Stimulated activated CD4-positive, alpha-beta T cell treated with anti-CD3 and anti-CD28 coated beads, Interleukin-1b, Interleukin-23, amount 100 ng/mL, for 48 hours (primary cell): Measurements from ENCODE around the gene MYLK2.

Experiments
- DNase-seq: peaks from one replicate; pipeline ENCODE4 v3.0.0-alpha.2; 2020

The MYLK2 gene

DNA sequence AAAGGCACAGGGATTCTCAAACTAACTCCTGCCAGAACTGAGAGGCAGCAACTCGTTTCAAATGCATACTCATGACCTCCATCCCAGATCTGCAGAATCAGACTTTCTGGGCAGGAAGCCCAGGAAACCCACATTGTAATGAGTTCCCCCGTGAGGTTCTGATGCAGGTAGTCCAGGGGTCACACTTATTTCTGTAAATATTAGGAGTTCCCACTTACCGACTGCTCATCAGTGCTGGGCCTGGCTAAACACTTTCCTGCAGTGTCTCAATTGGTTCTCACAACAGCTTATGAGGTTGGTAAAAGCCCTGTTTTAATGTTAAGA lies 39.6 kb downstream of the MYLK2 start:
- no peak for DNase-seq

DNA sequence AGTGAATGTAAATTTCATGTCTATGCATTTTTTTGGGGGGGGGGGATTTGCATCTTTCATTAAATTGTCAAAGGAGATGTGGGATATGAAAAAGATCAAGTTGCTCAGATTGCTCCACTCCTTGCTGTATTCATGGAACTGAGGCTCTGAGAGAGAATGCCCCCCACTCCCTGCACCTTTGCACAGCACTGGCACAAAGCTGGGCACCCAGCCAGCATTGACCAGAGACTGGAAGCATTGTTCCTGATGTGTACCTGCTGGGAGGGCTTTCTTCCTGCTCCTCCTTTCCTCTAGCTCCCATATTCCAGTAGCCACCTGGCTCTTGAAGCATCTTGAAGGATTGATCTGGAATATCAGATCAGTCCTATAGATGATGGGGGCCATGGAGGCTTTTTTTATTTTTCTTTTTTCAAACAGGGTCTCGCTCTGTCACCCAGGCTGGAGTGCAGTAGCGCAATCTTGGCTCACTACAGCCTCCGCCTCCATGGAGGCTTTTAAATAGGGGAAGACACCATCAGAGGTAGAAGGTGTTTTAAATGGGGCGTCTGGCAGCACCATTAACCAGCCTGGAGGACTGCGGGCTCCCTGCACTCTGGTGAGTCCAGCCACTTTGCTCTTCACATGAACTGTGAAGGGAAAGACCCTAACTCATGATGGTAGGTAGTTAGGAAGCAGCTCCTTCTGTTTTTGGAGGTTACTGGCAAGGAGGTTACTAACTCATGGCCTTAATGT lies 40.3 kb downstream of the MYLK2 start:
- no peak for DNase-seq

DNA sequence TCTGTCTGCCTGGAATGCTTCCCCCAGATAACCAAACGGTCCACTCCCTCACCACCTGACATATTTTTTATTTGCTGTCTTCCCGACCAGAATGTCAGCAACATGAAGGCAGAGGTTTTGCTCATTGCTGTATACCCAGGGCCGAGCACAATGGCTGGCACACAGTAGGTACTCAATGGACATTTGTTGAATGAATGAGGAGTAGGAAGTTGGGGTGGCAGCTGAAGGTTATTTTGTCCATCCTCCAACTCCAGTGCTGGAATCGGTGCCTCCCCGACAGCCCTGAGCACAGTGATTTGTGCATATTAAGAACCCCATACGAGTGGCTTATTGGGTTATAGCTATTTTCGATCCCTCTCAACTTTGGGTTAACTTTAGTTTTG lies 40.8 kb downstream of the MYLK2 start:
- DNase-seq, result no peak

DNA sequence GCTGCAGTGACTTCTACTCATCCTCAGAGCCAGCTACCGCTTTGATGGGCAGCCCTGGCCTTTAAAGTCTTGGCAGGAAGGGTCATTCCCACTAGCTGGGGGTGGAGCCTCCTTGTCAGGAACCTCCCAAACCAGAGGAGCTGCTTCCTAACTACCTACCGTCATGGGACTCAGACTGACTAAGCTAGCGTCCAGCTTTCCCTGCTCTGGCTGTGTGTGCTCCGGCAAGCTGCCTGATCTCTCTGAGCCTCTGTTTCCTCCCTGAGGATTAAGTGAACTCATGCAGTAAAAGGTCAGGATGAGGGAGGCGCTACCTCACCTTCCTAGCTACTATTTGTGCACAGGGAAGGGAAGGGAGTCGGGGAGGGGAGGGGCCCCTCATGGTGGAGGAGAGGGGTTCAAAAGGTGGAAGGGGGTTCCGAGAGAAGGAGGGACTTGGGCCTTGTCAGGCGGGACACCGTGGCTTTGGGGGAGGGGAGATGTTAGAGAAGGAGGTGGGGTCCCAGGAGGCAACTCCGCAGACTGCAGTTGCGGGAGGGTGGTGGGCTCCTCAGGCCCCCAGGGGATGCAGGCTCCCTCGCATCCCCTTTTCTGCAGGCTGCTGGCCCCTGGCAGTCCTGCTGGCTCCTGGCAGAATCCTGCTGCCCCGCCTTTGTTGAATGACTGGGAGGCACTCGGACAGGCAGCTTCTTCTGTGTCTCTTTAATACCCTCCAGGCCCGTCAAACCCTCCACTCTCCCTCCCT lies 41.4 kb downstream of the MYLK2 start:
- no peak for DNase-seq

DNA sequence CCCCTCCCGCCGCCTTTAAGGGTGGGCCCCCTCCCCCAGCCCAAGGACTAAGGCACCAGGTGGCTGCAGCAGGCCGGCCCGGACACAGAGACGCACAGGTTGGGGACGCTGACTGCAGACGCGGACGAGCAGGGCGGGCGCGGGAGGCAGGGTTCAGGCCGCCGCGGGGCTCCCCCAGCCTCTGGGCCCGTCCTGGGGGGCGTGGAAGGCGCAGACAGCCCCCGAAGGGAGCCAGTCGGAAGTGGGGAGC lies 41.9 kb downstream of the MYLK2 start:
- no peak for DNase-seq

DNA sequence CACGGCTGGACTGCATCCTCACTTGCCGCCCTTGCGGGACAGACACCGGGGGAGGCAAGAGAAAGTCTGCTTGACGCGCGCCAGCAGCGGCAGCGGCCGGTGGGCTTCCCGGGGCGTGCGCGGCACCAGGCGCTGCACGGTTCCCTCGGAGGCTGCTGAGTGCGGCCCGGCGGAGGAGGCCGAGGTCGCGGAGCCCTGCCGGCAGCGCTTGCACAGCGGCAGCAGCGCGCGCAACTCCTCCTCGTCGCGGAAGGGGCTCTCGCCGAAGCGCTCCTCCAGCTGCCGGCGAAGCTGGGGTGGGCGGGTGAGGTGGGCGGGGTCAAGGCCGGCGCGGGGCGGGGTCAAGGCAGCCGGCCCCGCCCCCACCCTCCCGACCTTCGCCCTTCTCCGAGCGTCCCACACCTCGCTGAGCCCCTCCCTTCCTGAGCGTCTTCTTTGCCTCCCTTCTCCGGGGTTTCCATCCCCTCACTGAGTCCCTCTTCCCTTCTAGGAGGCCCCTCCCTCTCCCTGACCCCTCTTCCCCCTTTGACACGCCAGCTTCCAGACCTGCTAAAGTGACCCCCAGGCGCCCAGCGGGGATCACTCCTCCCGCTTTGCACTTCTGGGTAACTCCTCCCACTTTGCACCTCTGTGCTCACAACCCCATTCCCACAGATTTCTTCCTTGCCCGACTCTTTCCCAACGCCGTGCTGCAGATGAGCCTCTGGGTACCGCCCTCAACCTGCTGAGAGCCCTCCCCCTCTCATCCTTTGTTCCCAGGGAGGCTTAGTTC lies 42.4 kb downstream of the MYLK2 start:
- peak; percentile 67 for DNase-seq

DNA sequence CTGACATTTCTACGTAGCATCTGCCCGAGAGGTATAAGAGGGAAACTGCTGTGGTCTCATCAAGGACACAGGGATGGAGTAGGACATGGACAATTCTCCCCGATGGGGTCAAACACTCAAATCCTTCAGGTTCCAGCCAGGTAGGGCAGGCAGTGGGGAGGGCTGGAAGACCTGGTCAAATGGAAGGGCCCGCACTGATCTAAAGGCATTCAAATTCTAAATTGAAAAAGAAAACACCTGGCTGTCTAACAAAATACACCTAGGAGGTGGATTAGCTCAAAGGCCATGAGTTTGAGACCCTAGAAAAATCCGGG lies 43.0 kb downstream of the MYLK2 start:
- DNase-seq, result no peak

DNA sequence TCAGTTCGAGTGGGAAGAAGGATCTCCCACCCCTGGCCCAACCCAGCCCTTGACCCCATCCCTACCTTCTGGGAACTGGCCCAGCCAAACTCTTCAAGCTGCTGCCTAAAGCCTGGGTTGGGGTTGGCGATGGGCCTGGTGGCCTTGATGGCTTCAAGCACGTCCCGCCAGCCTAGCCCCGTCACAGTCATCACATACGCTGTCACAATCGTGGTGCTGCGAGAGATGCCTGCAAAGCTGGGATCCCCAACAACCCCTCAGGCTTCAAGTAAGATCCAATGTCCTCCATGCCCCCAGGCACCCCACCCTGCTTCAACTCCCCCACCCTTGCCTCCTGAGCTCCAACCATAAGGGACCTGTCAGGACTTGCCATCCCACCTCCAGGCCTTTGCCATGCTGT lies 43.4 kb downstream of the MYLK2 start:
- no peak for DNase-seq

DNA sequence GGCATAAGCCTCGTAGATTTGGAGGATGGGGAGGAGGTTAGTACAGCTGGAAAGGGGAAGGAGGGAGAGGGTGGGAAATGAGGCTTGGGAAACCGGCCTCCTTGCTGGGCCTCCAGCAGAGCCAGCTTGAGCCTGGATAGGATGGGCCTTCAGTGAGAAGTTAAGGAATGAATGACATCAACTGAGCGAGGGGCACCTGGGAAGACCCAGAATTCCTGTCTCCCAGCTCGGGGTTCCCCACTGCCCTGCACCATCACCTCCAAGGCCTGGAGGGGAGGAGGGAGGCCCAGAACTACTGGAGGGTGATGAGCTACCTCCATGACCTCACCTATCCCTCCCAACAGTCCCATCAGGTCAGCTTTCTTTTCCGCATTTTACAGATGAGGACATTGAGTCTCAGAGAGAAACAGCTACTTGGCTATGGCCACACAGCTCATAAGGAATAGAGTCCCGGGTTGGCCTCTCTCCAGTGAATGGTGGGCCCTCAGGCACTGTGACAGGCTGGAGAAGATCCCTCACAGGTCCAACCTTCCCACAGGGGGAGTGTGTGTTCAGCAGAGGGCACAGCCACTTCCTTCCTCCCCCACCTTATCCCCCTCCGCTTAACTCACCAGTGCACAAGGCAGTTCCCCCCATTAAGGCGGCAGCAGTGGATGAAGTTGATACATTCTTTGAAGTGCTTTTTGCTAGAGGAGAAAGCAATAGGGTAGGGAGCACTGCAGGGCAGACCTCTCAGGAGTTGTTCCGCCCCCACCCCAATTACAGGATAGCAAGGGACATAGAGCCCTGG lies 44.3 kb downstream of the MYLK2 start:
- DNase-seq, result no peak

DNA sequence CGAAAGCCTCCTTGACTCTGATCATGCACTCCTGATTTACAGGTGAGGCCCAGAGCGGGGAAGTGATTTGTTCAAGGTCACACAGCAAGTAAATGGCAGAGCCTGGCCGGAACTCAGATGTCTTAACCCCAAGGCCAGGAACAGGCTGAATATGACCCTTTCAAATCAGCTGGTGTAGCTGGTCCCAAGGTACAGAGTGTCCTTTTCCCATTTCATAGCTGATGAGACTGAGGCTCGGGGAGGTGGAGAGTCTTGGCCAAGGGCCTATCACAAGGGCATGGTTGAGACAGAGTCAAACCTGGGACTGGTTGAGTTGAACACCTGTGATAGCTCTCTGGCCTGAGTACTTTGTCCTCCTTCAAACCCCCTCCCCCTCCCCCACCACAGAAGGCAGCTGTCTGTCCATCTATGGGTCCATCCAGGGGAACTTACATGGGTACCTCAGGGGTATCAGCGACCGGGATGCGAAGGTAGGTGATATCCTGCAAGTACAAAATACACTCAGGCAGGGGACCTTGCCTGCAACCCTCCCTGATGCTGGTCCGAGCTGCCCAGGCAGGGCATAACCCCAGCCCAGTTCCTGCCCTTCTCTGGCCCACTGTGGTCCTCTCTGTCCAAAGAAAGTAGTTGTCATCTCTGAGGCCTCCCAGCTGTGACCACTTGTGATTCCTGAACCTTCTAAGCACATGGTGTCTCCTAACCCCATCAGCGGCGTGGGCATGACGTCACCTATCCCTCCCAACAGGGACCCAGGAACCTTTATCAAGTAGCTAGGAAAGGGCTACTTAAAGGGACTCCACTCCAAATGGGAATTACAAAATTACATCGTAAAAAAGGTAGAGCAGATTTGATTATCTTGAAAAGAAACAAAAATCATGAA lies 45.6 kb downstream of the MYLK2 start:
- DNase-seq, result no peak

DNA sequence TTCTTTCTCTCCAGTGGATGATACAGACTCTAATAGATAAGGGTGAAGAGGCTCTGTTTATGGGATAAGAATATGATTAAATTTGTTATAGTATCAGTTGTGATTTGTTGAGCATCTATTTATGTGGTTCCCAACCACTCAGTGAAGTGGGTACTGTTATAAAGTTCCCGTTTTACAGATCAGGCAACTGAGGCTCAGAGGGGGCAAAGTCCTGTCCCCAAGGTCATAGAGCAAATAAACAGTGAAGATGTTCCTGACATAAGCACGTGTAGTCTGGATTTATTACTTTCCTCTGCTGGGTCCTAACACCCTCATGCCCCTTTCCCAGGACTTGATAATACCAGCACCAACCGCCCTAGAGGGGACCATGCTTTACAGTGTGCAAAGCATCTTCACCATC lies 47.1 kb downstream of the MYLK2 start:
- no peak for DNase-seq

DNA sequence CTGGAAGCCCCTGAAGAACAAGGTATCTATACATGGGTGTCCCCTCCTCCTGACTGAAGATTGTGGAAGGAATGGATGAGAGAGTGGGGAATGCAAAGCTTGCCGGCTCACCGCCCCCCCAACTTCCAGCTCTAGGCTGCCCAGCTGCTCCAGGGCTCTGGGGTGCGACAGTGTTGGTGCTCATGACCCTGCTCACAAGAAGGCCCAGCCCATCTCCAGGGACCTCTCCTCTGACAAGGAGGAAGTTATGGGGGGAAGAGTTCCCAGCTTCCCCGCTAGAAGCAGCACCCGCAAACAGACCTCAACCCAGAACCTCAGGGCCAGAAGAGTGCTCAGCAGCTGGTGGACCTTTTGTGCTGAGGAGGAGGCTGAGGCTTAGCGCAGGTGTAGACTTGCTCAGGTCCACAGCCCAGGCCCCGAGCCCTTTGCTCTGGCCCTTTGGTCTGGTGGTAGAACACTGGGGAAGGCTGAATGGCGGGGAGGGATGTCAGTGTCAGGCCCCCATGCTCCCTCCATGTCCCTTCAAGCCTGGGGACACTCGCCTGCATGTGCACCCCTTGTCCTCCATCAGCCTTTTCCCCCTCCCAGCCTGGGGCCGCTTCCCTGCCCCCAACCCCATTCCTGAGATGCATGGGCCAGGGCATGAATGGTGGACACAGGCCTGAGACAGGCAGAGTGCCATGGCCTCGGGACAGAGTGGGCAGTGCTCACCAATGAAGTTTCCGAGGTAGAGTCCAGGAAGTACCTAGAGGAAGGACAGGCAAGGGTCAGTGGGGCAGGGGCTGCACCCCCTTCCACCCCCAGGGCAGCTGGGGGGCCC lies 49.9 kb downstream of the MYLK2 start:
- no peak for DNase-seq

DNA sequence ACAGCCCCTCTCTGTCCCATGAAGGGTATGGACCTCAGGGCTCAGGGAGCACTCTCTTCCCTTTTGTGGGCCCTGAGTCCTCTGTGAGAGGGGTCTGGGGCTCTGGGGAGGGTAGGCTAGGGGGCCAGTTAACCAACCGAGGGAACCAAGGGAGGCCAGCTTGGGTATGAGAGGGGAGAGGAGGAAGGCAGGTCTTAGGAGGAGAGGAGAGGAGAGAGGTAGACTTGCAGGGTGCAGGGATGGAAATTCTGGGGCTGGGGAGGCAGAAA lies 50.5 kb downstream of the MYLK2 start:
- no peak for DNase-seq

DNA sequence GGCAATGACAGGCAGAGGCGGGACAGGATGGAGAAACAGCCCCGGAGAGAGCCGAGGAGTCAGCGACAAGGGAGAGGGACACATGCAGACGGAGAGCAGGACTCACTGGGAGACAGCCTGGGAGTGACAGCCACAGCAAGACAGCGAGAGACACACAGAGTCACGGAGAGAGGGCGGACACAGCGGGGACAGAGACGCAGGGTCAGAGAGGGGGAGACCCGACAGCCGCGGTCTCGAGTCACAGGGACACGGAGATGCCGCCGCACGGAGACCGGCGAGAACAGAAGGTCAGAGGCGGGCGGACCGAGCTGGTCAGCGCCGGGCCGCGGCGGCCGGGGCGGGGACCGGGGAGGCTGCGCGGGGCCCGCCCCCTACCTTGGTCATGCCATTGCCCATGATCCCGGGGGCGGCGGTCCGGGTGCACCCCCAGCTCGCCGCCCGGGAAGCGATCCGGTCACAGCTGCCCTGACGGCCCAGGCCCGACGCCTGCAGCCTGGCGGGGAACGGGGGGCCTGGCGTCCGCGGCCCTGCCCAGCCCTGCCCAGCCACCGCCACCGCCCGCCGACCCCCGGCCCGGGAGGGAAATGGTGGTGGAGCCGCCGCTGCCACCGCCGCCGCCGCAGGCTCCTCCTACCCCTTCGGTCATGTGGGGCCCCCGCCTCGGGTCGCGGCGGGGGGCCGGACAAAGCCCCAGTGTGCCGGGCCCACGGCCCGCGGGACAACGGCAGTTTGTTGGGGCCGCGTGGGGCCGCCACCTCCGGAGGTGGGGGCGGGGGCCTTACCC lies 51.0 kb downstream of the MYLK2 start, which contains the start of the genes DUSP15 and TTLL9:
Gene DUSP15, minus strand, starts transcription at position 586 of the 784 bp plus-strand sequence. Its CDS starts 190 bp downstream, at position 396.
Gene TTLL9, plus strand, starts transcription at position 693 of the 784 bp plus-strand sequence. CDS start 493 bp downstream, outside the sequence.
- DNase-seq, result no peak

DNA sequence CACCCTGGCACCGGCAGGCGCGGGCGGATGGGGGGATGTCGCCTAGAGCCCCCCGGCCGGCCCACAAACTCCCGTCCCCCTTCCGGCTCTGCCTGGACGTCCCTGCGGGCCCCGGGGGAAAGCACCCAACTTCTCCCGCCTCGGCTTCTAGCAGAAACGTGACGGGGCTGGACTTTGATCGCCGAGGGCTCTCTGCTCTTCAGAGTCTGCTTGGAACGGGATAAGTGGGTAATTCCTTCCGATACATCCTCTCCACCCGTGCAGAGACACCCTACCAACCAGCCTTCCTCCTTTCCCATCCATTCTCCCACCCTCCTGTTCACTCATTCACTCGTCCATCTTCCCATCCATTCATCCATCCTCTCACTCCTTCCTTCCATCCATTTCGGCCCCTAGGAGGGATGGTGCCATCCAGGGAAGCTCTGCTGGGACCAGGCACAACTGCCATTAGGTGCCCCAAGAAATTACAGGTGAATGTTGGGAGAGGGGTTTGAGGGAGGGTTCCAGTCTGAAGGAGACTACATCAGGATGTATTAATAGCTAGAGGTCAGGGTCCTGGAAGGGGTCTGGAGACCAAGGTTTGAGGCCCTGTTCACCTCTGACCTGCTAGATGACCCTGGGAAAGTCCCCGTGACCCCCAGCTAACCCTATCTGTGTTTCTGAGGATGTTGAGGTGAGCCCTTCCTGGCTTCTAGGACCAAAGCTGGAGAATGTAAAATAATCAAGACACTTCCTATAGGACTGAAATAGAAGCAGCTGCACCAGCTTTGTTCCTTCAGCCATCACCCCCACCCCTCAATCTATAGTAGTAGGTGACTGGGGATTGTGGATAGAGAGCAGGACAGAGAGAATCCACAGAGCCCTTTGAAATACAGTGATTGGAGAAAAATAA lies 51.8 kb downstream of the MYLK2 start:
- DNase-seq, result no peak

DNA sequence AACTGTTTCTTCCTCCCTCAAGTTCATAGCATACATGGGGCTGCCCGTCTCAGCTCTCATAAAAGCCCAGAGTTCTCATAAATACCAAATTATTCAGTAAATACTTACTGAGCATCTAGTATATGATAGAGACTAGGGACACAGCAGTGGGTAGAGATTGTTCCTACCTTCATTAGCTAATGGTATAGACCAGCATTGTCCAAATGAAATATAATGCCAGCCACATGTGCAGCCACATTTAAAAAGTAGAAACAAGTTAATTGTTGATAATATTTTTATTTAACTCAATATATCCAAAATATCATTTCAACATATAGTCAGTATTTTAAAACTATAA lies 52.4 kb downstream of the MYLK2 start:
- no peak for DNase-seq

DNA sequence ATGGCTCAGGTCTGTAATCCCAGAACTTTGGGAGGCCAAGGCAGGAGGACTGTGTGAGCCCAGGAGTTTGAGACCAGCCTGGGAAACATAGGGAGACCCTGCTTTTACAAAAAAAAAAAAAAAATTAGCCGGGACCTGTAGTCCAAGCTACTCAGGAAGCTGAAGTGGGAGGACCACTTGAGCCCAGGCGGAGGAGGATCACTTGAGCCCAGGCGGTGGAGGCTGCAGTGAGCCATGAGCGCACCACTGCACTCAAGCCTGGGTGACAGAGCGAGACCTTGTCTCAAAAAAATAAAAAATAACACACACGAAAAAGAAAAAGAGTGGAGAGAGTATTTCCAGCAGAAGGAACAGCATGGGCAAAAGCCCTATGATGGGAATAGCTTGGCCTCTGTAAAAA lies 53.2 kb downstream of the MYLK2 start:
- no peak for DNase-seq

DNA sequence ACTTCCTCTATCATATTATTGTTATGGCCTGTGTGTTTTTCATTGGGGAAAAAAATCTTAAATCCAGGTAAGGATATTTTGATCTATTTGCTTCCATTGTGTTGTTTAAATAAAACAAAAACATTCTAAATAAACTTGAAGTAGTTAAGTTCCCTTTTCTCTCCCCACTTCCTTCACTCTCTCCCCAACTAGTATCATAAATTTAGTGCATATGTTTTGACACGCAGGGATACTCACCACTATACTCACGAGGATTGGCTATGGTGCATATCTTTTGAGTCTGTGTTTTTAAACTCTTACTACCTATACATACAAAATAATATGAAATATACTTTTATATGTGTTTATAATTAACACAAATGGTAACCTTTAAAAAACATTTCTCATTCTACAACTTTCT lies 56.5 kb downstream of the MYLK2 start:
- no peak for DNase-seq

DNA sequence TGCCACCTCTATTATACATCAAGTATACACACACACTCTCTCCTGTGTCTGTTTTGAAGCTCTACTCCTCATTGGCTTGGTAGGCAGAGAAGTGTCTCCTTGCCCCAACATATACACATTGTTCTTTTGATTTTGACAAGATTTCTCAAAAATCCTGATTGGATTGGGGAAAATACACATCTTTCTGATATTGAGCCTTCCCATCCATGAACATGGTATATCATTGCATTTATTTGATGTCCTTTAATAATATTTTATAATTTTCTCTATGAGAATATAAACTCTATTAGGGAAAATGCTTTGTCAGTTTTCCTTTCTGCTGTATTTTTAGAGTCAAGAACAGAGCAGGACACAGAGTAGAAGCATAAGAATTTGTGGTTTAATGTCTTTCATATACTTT lies 58.5 kb downstream of the MYLK2 start:
- DNase-seq, result no peak
